ENCODE results near the gene NUP153.
A peak's percentile ranks its signal among the peaks of the same experiment; 100 is the strongest.

The NUP153 gene

GRCh38 chr6:17677602-17678001 is 29.1 kb downstream of the NUP153 start:
- no peak for DNase-seq (ENCODE audit: insufficient read length)
- no peak for TF ChIP-seq POLR2A (IDR thresholded peaks at IDR 0.05; ENCODE audit: low read depth, low read length)
- no peak for TF ChIP-seq TAF1 (IDR thresholded peaks at IDR 0.05; ENCODE audit: borderline replicate concordance, low read depth, low read length)
- no peak for TF ChIP-seq POLR2AphosphoS5 (IDR thresholded peaks at IDR 0.05; ENCODE audit: low read depth, low read length)
- no peak for FAIRE-seq

GRCh38 chr6:17673543-17674254 is 33.0 kb downstream of the NUP153 start:
- TF ChIP-seq TAF1 (IDR thresholded peaks at IDR 0.05; ENCODE audit: borderline replicate concordance, low read depth, low read length) (no peak), POLR2A (IDR thresholded peaks at IDR 0.05; ENCODE audit: low read depth, low read length) (no peak), POLR2AphosphoS5 (IDR thresholded peaks at IDR 0.05; ENCODE audit: low read depth, low read length) (no peak)
- DNase-seq (ENCODE audit: insufficient read length) = no peak
- FAIRE-seq = peak; percentile 78

GRCh38 chr6:17672064-17672718 is 34.5 kb downstream of the NUP153 start:
- TF ChIP-seq POLR2A (IDR thresholded peaks at IDR 0.05; ENCODE audit: low read depth, low read length) = no peak
- TF ChIP-seq TAF1 (IDR thresholded peaks at IDR 0.05; ENCODE audit: borderline replicate concordance, low read depth, low read length) = no peak
- TF ChIP-seq POLR2AphosphoS5 (IDR thresholded peaks at IDR 0.05; ENCODE audit: low read depth, low read length) = no peak
- no peak for FAIRE-seq
- no peak for DNase-seq (ENCODE audit: insufficient read length)

GRCh38 chr6:17666646-17667045 is 40.1 kb downstream of the NUP153 start:
- FAIRE-seq (no peak), DNase-seq (ENCODE audit: insufficient read length) (no peak)
- no peak for TF ChIP-seq POLR2A (IDR thresholded peaks at IDR 0.05; ENCODE audit: low read depth, low read length)
- TF ChIP-seq TAF1 (IDR thresholded peaks at IDR 0.05; ENCODE audit: borderline replicate concordance, low read depth, low read length) = no peak
- no peak for TF ChIP-seq POLR2AphosphoS5 (IDR thresholded peaks at IDR 0.05; ENCODE audit: low read depth, low read length)

- TF ChIP-seq POLR2AphosphoS5 (IDR thresholded peaks at IDR 0.05; ENCODE audit: low read depth, low read length) (no peak), TAF1 (IDR thresholded peaks at IDR 0.05; ENCODE audit: borderline replicate concordance, low read depth, low read length) (no peak), POLR2A (IDR thresholded peaks at IDR 0.05; ENCODE audit: low read depth, low read length) (no peak)
- DNase-seq (ENCODE audit: insufficient read length) (no peak), FAIRE-seq (no peak)
These were observed 41.6 kb downstream of the NUP153 start for GRCh38 chr6:17665132-17665531.

- TF ChIP-seq POLR2AphosphoS5 (IDR thresholded peaks at IDR 0.05; ENCODE audit: low read depth, low read length) (no peak), TAF1 (IDR thresholded peaks at IDR 0.05; ENCODE audit: borderline replicate concordance, low read depth, low read length) (no peak), POLR2A (IDR thresholded peaks at IDR 0.05; ENCODE audit: low read depth, low read length) (no peak)
- DNase-seq (ENCODE audit: insufficient read length) (no peak), FAIRE-seq (no peak)
These were observed 43.5 kb downstream of the NUP153 start for GRCh38 chr6:17663226-17663625.

GRCh38 chr6:17662585-17662984 is 44.1 kb downstream of the NUP153 start:
- FAIRE-seq (no peak), DNase-seq (ENCODE audit: insufficient read length) (no peak)
- no peak for TF ChIP-seq POLR2A (IDR thresholded peaks at IDR 0.05; ENCODE audit: low read depth, low read length)
- no peak for TF ChIP-seq POLR2AphosphoS5 (IDR thresholded peaks at IDR 0.05; ENCODE audit: low read depth, low read length)
- TF ChIP-seq TAF1 (IDR thresholded peaks at IDR 0.05; ENCODE audit: borderline replicate concordance, low read depth, low read length) = no peak

GRCh38 chr6:17656644-17657043 is 50.1 kb downstream of the NUP153 start:
- TF ChIP-seq POLR2AphosphoS5 (IDR thresholded peaks at IDR 0.05; ENCODE audit: low read depth, low read length) (no peak), TAF1 (IDR thresholded peaks at IDR 0.05; ENCODE audit: borderline replicate concordance, low read depth, low read length) (no peak), POLR2A (IDR thresholded peaks at IDR 0.05; ENCODE audit: low read depth, low read length) (no peak)
- no peak for DNase-seq (ENCODE audit: insufficient read length)
- no peak for FAIRE-seq

GRCh38 chr6:17656092-17656491 is 50.6 kb downstream of the NUP153 start:
- DNase-seq (ENCODE audit: insufficient read length) (no peak), FAIRE-seq (no peak)

GRCh38 chr6:17653198-17653882 is 53.4 kb downstream of the NUP153 start:
- TF ChIP-seq POLR2A (IDR thresholded peaks at IDR 0.05; ENCODE audit: low read depth, low read length) (no peak), POLR2AphosphoS5 (IDR thresholded peaks at IDR 0.05; ENCODE audit: low read depth, low read length) (no peak), TAF1 (IDR thresholded peaks at IDR 0.05; ENCODE audit: borderline replicate concordance, low read depth, low read length) (no peak)
- FAIRE-seq = no peak
- no peak for DNase-seq (ENCODE audit: insufficient read length)

More at GRCh38 chr6:17656092-17656491, 50.6 kb downstream of the NUP153 start:
- TF ChIP-seq TAF1 (IDR thresholded peaks at IDR 0.05; ENCODE audit: borderline replicate concordance, low read depth, low read length) (no peak), POLR2A (IDR thresholded peaks at IDR 0.05; ENCODE audit: low read depth, low read length) (no peak), POLR2AphosphoS5 (IDR thresholded peaks at IDR 0.05; ENCODE audit: low read depth, low read length) (no peak)

- no peak for DNase-seq (ENCODE audit: insufficient read length)
- TF ChIP-seq TAF1 (IDR thresholded peaks at IDR 0.05; ENCODE audit: borderline replicate concordance, low read depth, low read length) = no peak
- no peak for TF ChIP-seq POLR2A (IDR thresholded peaks at IDR 0.05; ENCODE audit: low read depth, low read length)
- TF ChIP-seq POLR2AphosphoS5 (IDR thresholded peaks at IDR 0.05; ENCODE audit: low read depth, low read length) = no peak
- no peak for FAIRE-seq
These were observed 55.9 kb downstream of the NUP153 start for GRCh38 chr6:17650656-17651309.

Data from GM12892 (cell line).